A172 (cell line): ENCODE results near the gene ATP6V0E2. TPM values are rescaled to one million over a fixed set of nuclear protein-coding genes. Genes with fewer than 3 reads are reported as not detected.
A peak's percentile ranks its signal among the peaks of the same experiment; 100 is the strongest.
"Not testable (repeated sequence)": the region's sequence is repeated elsewhere in the genome, so short reads cannot be mapped to it uniquely, and the experiment has no call there.

Experiments
- DNase-seq: peaks from one replicate; pipeline ENCODE4 v3.0.0-alpha.2; 2015; ENCODE audit warnings: low spot score
- total RNA-seq: library from RNA; depleted of rRNA; stranded (reverse); fragments of >200 nt; shearing (Covaris generic); gene quantifications from 2 replicates; pipeline ENCODE4 v1.2.3, GENCODE V29; 2014; rRNA removed

ATP6V0E2 gene
- 85.6 and 89.3 TPM in 2 replicates for total RNA-seq

DNA sequence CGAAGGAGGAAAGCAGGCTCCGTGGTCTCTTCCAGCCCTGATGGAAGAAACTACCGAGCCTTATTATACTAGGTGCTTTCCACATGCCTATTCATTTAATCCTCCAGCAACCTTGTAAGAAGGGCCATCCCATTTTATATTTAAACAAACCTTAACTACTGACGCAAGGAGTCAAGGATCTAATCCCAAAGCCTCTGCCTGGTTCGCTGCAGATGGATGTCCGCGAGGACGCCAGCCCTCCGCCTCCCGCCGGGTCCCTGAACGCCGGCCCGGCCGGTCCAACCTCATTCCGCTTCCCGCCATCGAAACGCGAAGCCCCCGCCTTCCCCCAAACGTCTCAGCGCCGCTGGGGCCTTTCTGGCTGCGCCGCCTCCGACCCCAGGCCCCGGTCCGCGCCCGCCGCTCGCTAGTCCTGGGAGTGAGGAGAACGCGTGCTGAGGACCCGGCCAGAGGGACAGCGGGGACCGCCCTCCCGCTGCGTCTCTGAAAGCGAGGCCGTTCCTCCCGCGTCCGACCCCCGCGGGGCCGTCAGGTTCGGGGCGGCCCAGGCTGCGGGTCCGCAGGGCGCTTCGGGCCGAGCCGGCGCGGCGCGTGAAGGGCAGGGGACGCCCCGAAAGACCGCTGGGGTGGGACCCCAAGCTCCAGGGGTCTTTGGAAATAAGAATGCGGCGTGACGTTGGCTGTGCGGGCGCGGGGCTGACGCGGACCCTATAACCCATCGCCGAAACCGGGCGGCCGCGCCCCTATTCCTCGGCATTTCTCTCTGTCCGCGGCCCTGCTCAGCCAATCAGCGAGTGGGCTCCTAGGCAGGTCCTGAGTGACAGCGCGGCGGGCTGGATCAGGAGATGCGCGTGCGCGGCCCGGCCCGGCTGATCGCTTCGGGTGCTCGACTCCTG lies at the start of gene ATP6V0E2:
Gene ATP6V0E2 (plus strand): TSS at position 896 of the 896 bp plus-strand sequence. CDS start 97 bp downstream, outside the sequence.
- DNase-seq: peak; percentile 90

- DNase-seq: no peak
Measured at GRCh38 chr7:149824301-149824741, 49.4 kb upstream of the ATP6V0E2 start.

DNA sequence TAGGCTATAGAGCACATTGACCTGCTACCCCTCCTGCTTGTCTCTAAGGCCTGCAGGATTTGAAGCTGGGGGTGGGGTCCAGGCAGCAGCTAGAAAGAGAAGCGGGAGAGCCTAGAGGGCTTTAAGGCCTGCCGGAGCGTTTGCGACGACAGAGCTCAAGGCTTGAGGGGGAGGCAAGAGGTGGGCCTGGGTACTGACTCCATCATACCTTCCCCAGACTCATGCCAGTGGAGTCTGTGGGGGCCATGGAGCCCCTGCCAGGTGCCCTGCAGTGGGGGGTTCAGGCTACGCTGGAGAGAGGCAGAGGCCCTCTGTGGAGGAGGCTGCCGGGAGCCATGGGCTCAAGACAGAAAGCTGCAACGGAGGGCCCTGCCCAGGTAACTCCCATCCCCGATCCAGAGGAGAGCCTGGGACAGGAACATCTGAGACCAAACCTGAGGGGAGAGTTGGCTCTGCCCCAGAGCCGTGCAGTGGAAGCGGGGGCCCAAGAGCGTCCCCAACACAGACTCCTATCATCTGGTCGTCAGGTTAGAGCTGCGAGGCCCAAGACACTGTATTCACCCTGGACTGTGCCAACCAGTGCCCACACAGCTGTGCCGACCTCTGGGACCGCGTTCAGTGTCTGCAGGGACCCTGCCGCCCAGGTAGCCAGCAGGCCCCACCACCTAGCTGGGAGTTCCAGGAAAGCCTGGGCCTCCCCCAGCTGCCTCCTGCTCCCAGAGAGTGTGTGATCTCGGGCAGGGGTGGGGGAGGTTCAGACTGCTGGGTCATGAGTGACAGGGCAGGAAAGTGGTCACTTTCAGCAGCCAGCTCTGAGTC lies 48.8 kb upstream of the ATP6V0E2 start:
- no peak for DNase-seq

DNA sequence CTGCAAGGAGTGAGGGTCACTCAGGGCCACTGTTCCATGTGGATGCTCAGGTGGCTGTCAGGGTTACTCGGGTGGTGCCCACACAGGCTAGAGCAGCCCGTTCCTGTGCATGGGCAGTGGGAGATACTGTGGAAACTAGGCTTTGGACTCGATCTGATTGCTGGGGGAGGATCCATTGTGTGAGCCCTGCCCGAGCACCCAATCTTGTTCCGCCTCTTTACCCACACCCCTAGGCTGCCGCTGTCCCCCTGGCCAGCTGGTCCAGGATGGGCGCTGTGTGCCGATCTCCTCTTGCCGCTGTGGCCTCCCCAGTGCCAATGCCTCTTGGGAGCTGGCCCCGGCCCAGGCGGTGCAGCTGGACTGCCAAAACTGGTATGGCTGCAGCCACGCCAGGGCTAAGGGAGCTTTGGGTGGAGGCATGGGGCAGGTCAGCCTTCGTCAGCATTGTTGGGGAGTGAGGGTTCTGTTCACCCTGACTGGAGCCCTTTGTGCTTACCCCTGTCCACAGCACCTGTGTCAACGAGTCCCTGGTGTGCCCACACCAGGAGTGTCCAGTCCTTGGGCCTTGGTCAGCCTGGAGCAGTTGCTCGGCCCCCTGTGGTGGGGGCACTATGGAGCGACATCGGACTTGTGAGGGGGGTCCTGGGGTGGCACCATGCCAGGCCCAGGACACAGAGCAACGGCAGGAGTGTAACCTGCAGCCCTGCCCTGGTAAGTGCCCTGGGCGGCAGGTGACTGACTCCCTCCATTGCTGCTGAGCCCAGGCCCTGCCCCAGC lies 48.0 kb upstream of the ATP6V0E2 start:
- no peak for DNase-seq

DNA sequence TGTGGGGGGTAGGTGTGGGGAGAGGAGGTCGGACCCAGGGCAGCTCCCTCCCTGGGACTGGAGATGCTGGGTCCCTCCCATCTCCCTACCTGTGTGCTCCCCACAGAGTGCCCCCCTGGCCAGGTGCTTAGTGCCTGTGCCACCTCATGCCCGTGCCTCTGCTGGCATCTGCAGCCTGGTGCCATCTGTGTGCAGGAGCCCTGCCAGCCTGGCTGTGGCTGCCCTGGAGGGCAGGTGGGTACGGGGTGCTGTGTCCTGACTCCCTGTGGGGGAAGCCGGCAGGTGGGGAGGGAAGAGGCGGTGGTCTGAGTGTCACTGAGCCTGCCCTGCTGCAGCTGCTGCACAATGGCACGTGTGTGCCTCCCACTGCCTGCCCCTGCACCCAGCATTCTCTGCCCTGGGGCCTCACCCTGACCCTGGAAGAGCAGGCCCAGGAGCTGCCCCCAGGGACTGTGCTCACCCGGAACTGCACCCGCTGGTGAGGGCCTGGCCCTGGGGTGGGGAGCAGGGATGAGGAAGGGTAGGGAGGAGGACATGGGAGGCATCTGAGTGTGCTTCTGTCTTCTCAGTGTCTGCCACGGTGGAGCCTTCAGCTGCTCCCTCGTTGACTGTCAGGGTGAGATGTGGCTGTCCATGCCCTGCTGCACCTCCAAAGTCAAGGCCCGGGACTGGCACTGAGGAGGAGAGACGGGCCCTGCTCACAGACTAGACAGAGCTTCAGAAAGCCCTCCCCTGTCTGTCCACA lies 47.3 kb upstream of the ATP6V0E2 start:
- no peak for DNase-seq

- DNase-seq: no peak
Measured at GRCh38 chr7:149827089-149827981, 46.4 kb upstream of the ATP6V0E2 start.

DNA sequence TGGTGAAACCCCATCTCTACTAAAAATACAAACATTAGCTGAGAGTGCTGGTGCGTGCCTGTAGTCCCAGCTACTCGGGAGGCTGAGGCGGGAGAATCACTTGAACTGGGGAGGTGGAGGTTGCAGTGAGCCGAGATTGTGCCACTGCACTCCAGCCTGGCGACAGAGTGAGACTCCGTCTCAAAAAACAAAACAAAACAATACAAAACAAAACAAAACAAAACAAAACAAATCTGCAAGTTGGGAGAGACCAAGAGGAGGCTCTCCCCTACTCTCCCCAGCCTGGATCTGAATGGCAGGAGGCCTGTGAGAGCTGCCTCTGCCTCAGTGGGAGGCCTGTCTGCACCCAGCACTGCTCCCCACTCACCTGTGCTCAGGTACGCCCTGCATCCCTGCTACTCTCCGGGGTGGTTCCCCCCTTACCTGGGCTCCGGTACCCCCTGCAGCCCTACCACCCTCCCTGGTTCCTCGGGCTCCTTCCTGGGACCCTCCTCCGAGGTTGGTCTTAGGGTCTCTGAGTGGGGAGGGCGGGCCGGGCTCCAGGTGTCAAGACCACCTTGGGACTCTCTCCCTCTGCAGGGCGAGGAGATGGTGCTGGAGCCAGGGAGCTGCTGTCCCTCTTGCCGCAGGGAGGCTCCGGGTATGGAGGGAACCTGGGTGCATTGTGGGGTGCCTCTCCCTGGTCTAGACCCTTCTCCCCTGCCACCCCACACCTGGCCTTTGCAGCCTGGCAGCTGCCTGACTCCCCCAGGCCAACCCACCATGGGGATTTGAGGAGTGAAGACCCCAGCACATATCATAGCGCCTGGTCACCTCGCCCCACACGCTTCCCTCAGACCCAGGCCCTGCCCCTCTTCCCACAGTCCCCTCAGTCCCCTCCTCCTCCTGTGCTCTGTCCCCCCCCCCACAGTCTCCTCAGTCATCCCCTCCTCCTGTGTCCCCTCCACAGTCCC lies 45.1 kb upstream of the ATP6V0E2 start:
- DNase-seq: no peak

GRCh38 chr7:149830527-149830926 lies 43.2 kb upstream of the ATP6V0E2 start:
- DNase-seq: not testable (repeated sequence)

DNA sequence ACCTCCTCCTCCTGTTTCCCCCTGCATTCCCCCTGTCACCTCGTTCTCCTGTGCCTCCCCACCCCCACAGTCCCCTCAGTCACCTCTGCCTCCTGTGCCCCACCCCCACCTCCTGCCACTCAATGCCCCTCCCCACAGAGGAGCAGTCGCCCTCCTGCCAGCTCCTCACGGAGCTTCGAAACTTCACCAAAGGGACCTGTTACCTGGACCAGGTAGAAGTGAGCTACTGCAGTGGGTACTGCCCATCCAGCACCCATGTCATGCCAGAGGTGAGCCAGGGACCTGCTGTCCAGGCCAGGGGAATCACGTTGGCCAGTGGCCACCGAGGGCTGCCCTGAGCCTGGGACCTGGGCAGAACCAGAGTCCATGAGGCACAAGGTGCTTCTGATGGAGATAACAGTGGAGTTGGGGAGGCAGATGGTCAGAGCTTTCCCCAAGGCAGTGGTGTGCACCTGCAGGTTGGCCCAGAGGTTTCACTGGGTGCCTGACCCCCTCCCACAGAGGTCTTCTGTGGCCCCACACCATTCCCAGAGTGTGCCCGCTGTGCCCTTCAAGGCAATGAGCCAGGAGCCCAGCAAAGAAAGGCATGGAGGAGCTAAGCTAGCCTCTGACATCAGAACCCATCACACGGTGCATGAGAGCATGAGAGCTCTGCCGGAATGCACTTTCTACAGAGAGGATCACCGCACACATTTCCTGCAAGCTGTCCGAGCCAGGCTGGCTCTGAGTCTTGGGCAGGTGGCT lies 42.6 kb upstream of the ATP6V0E2 start:
- no peak for DNase-seq

DNA sequence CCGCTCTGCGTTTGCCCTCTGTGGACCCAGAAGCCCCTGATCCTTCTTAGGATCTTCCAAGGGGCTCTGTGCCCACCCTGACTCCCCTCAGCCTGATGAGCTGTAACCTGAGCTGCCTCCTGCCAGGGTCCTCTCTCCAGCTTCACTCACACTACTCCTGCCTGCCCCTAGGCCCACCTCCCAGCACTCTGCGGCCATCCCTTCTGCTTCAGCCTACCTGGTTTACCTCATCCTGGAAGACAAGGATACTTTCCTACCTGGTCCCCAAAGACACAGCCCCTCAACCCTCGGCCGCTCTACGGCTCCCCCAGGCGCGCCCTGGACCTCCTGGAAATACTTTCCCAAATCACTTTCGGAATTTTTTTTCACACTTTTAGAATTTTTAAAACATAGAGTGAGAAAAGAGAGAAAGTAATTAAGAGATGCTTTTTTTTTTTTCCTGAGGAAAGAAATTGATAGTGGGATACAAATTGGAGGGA lies 42.0 kb upstream of the ATP6V0E2 start:
- no peak for DNase-seq

DNA sequence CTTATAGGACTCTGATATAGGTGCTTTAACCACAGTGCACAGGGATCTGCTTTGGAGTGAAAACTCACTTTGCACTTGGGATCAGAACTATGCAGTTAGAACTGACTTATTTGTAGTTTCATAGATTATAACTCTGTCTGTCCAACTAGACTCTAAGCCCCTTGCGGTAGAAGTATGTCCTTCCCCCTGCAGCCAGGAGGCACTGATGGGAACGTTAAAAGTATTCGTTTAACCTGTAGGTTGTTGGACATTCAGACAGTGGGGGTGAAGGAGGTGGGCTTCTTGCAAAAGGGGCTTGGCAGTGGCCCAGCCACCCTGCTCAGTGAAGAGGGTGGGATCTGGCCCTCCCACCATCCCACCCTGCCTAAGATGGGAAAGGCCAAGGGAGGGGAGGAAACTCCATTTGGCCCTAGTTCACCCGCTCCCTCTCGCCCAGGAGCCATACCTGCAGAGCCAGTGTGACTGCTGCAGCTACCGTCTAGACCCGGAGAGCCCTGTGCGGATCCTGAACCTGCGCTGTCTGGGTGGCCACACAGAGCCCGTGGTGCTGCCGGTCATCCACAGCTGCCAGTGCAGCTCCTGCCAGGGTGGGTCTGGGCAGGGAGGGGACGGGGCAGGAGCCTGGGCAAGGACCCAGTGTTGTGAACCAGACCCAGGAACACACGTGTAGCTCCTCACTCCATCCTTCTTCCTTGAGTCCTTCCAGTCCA lies 41.3 kb upstream of the ATP6V0E2 start:
- DNase-seq: no peak

GRCh38 chr7:149833495-149834130 lies 40.2 kb upstream of the ATP6V0E2 start:
- no peak for DNase-seq

GRCh38 chr7:149834601-149835000 lies 39.2 kb upstream of the ATP6V0E2 start:
- DNase-seq: no peak

GRCh38 chr7:149836434-149836833 lies 37.3 kb upstream of the ATP6V0E2 start:
- DNase-seq: no peak

- DNase-seq: no peak
Measured at GRCh38 chr7:149837564-149838223, 36.1 kb upstream of the ATP6V0E2 start.
